Kidney (tissue), 14 donors: ENCODE data around the gene CNIH1. TPM values are rescaled to one million over a fixed set of nuclear protein-coding genes. Genes with fewer than 3 reads are reported as not detected.
A peak's percentile ranks its signal among the peaks of the same experiment; 100 is the strongest.
"Not testable (repeated sequence)": the region's sequence is repeated elsewhere in the genome, so short reads cannot be mapped to it uniquely, and the experiment has no call there.

Source experiments
- DNase-seq, 5 donors: peaks; one replicate each; pipeline ENCODE4 v3.0.0-alpha.2; 2013 to 2020
- FAIRE-seq: peaks from 2 replicates; lab custom pipeline; 2012; peaks lifted over from hg19 to GRCh38; lab: Jason Lieb, UNC
- H3K27ac ChIP-seq, 2 donors: one replicate each; pipeline ENCODE4 v1.7.0; 2013; ENCODE audit warnings: low read depth in 2 of 2, low read length in 2 of 2, inconsistent platforms in 1 of 2
- H3K27me3 ChIP-seq: one replicate; pipeline ENCODE4 v1.7.1; 2013; ENCODE audit warnings: low read length, inconsistent platforms; ENCODE audit not compliant: control insufficient read depth, insufficient read depth
- H3K36me3 ChIP-seq, 3 donors: one replicate each; pipeline versions ENCODE4 v1.7.0 to v1.7.1; 2013; ENCODE audit warnings: low read length in 3 of 3, control low read depth in 1 of 3, inconsistent platforms in 1 of 3; ENCODE audit not compliant: insufficient read depth in 3 of 3, control insufficient read depth in 2 of 3
- H3K4me1 ChIP-seq, 3 donors: one replicate each; pipeline versions ENCODE4 v1.7.0 to v1.7.1; 2013; ENCODE audit warnings: low read length in 3 of 3, inconsistent platforms in 1 of 3, low read depth in 1 of 3; ENCODE audit not compliant: control insufficient read depth in 2 of 3, insufficient read depth in 2 of 3
- H3K4me3 ChIP-seq, 3 donors: one replicate each; pipeline versions ENCODE4 v1.7.0 to v1.8.1; 2013; ENCODE audit warnings: low read length in 3 of 3, control low read depth in 1 of 3, inconsistent platforms in 1 of 3
- H3K9ac ChIP-seq, 3 donors: one replicate each; pipeline versions ENCODE4 v1.7.0 to v1.7.1; 2013; ENCODE audit warnings: low read length in 3 of 3, control low read depth in 1 of 3, inconsistent platforms in 1 of 3
- H3K9me3 ChIP-seq, 3 donors: one replicate each; pipeline versions ENCODE4 v1.7.0 to v1.7.1; 2013; ENCODE audit warnings: low read length in 3 of 3, control low read depth in 1 of 3, inconsistent platforms in 1 of 3; ENCODE audit not compliant: control insufficient read depth in 2 of 3, insufficient read depth in 1 of 3
- intact Hi-C: fragments of 100-400 bp; cut with DNase I; formaldehyde crosslinking; loops from one replicate; pipeline ENCODE4 v1.11.1; 2022
- polyA plus RNA-seq: library from polyadenylated mRNA; stranded (reverse); fragments of 350-450 nt; fragmentation: Illumina TruSeq; extraction: RNeasy Lipid Tissue Mini Kit (QIAGEN cat#74804); gene quantifications from one replicate; pipeline ENCODE4 v1.2.3, GENCODE V29; 2014; ENCODE audit warnings: low read depth, low replicate concordance; ENCODE audit not compliant: insufficient read depth
- total RNA-seq: library from RNA; stranded (reverse); fragmentation: NEBNext Ultra II Directional; extraction: Animal tissue kit (Norgen Biotek cat#: 25700); gene quantifications from one replicate; pipeline ENCODE4 v1.2.1, GENCODE V29; 2021
- TF ChIP-seq, protein P1 (sequence below): IDR thresholded peaks from 3 replicates; pipeline ENCODE4 v1.5.1; 2012; ENCODE audit warnings: mild to moderate bottlenecking, moderate library complexity, borderline replicate concordance; ENCODE audit not compliant: insufficient read depth; ENCODE audit errors: extremely low read depth
- donor health status: control.
- donor health status: control.
- donor health status: control.
- donor health status: control.
- donor health status: control.
- donor health status: DM: yes; HTN: yes; CAD: no.
- donor health status: Normal renal cell carcinoma (clear cell type).

CNIH1 gene
- total and polyA plus RNA-seq, 2 donors from 2014 or later = 64.8 to 78.3 TPM

DNA sequence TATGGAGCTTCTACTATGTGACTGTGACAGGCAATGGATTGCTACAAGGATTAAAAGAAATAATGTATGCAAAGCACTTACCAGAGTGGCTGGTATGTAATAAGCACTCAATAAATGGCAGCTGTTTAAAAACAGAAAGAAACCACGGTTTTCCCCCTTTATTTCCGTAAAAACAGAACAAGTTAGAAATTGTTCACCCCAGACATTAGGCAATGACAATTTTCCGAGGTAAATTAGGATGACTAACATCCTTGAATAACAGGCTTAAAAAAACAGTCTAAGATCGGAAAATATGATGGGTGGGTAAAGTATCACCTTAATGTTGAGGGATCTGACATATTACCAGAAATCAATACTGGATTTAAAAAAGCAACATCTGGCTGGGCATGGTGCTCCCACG is 20.9 kb upstream of the CNIH1 start:
- no peak for DNase-seq
- H3K27me3 ChIP-seq = no peaks in the 10 kb centered on the region
- FAIRE-seq = no peak
- H3K4me1 ChIP-seq = no peaks in the 10 kb centered on the region
- intact Hi-C loops = no loop called here
- no peak overlapping the region for H3K4me3 ChIP-seq
- no peaks in the 10 kb centered on the region for H3K36me3 ChIP-seq
- no peak overlapping the region for H3K9ac ChIP-seq
- H3K27ac ChIP-seq = no peak overlapping the region
- TF ChIP-seq, protein P1, sequence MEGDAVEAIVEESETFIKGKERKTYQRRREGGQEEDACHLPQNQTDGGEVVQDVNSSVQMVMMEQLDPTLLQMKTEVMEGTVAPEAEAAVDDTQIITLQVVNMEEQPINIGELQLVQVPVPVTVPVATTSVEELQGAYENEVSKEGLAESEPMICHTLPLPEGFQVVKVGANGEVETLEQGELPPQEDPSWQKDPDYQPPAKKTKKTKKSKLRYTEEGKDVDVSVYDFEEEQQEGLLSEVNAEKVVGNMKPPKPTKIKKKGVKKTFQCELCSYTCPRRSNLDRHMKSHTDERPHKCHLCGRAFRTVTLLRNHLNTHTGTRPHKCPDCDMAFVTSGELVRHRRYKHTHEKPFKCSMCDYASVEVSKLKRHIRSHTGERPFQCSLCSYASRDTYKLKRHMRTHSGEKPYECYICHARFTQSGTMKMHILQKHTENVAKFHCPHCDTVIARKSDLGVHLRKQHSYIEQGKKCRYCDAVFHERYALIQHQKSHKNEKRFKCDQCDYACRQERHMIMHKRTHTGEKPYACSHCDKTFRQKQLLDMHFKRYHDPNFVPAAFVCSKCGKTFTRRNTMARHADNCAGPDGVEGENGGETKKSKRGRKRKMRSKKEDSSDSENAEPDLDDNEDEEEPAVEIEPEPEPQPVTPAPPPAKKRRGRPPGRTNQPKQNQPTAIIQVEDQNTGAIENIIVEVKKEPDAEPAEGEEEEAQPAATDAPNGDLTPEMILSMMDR = no peak
- H3K9me3 ChIP-seq = no peaks in the 10 kb centered on the region

GRCh38 chr14:54459106-54459505 is 17.9 kb upstream of the CNIH1 start:
- TF ChIP-seq, protein P1 = no peak
- DNase-seq = no peak
- intact Hi-C loops = no loop called here
- no peak for FAIRE-seq
- no peaks in the 10 kb centered on the region for H3K27me3 ChIP-seq
- H3K4me3 ChIP-seq = no peak overlapping the region
- no peaks in the 10 kb centered on the region for H3K9me3 ChIP-seq
- H3K9ac ChIP-seq = no peak overlapping the region
- no peak overlapping the region for H3K27ac ChIP-seq
- H3K36me3 ChIP-seq = no peaks in the 10 kb centered on the region
- no peaks in the 10 kb centered on the region for H3K4me1 ChIP-seq

DNA sequence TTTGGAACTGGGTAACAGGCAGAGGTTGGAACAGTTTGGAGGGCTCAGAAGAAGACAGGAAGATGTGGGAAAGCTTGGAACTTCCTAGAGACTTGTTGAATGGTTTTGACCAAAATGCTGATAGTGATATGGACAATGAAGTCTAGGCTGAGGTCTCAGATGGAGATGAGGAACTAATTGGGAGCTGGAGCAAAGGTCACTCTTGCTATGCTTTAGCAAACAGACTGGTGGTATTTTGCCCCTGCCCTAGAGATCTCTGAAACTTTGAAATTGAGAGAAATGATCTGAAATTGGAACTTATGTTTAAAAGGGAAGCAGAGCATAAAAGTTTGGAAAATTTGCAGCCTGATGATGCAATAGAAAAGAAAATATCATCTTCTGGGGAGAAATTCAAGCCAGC is 17.4 kb upstream of the CNIH1 start:
- H3K27ac ChIP-seq, H3K9me3 ChIP-seq, DNase-seq, FAIRE-seq, H3K27me3 ChIP-seq, H3K36me3 ChIP-seq, intact Hi-C loops, H3K4me3 ChIP-seq, H3K9ac ChIP-seq, H3K4me1 ChIP-seq: not testable (repeated sequence)

DNA sequence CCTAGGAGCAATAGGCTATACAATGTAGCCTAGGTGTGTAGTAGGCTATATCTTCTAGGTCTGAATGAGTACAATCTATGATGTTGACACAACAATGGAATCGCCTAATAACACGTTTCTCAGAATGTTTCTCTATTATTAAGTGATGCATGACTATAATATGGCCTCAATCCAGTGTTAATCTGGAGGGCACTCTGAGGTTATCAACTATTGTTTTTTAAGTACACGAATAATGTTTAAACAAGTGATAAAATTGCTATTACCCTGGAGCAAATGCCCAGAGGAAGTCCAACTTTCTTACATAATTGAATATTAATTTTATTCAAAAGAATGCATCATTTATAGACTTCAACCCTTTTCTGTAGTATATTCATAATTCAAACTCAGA is 16.4 kb upstream of the CNIH1 start:
- Histone ChIP-seq H3K36me3 (no peaks in the 10 kb centered on the region), H3K9ac (no peak overlapping the region), H3K4me1 (no peaks in the 10 kb centered on the region), H3K9me3 (no peaks in the 10 kb centered on the region), H3K4me3 (no peak overlapping the region), H3K27ac (no peak overlapping the region), H3K27me3 (no peaks in the 10 kb centered on the region)
- DNase-seq (no peak), FAIRE-seq (no peak)
- intact Hi-C loops = no loop called here
- TF ChIP-seq, protein P1 = no peak

GRCh38 chr14:54456820-54457608 is 15.8 kb upstream of the CNIH1 start:
- FAIRE-seq = peak; percentile 47
- H3K36me3 ChIP-seq, H3K9ac ChIP-seq, H3K27me3 ChIP-seq, H3K9me3 ChIP-seq, H3K27ac ChIP-seq, H3K4me1 ChIP-seq, intact Hi-C loops, DNase-seq, H3K4me3 ChIP-seq: not testable (repeated sequence)
